Fibroblast of skin of scalp (primary cell): ENCODE data around the gene PMAIP1.
"Not testable (repeated sequence)": the region's sequence is repeated elsewhere in the genome, so short reads cannot be mapped to it uniquely, and the experiment has no call there.

Source experiments
- DNase-seq: peaks from one replicate; pipeline ENCODE4 v3.0.0-alpha.2; 2013

Gene PMAIP1

DNA sequence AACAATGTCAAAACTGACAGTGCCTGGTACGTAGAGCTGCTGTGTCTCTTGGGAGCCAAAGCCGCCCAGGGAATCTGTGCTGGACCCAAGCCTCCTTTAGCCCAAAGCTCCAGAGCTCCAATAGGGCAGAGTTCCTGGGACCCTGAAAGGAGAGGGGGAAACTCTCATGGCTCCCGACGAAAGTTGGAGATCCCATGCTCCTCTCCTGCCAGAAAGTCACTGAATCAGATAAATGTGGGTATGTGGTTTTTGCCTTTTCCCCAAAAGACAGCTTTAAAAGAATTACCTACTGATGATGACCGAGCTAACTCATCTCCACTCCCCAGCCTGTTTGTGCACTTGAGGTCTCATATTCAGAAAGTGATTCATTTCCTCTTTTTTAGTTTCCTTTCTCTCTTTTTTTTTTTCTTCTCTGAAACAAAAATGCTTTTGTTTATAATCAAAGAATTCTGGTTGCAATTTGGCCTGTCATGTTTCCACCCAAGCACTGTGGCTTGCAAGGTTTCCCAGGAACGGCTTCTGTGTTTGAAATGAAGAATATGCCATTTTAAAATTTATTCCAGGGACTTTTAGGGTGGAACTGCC, 14.1 kb upstream of the PMAIP1 start:
- DNase-seq: peak; percentile 82

DNA sequence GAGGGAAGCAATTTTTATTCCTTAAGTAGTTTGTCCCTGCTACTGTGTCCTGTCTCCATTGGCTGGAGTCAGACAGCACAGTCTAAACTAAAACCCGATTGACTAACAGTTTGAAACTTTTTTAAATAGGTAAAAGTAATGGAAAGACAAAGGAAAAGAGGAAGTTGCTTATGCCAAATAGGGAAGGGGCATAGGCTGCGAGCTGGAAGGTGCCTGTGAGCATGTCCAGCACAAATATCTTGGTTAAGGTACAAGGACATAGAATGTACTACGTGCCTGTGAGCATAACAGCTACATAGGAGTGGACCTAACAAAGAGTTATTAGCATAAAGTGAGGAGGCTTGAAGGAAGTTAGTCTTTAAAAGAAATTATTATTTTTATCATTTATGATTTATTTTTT, 13.4 kb upstream of the PMAIP1 start:
- not testable (repeated sequence) for DNase-seq

DNA sequence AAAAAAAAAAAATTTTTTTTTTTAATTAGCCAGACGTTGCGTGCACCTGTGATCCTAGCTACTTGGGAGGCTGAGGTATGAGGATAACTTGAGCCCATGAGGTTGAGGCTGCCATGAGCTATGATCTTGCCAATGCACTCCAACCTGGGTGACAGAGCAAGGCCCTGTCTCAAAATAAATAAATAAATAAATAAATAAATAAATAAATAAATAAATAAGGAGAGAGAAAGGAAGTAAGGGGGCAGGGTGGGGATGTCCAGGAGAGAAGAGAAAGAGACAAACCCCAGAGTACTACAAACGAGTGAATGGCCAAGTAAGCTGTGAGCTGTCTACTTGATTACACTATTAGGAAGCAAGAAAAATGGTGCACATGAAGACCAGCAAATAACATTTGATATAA, 7.7 kb upstream of the PMAIP1 start:
- DNase-seq: no peak

DNA sequence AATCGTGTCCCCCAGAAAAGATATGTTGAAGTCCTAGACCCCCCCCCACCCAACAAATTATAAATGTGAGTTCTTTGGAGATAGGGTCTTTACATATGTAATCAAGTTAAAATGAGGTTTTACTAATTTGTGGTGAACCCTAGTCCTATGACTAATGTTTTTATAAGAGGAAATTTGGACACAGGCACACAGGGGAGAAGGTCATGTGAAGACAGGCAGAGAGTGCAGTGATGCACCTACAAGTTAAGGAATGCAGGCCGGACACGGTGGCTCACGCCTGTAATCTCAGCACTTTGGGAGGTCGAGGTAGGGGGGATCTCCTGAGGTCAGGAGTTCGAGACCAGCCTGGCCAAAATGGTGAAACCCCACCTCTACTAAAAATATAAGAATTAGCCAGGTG, 5.8 kb upstream of the PMAIP1 start:
- no peak for DNase-seq

DNA sequence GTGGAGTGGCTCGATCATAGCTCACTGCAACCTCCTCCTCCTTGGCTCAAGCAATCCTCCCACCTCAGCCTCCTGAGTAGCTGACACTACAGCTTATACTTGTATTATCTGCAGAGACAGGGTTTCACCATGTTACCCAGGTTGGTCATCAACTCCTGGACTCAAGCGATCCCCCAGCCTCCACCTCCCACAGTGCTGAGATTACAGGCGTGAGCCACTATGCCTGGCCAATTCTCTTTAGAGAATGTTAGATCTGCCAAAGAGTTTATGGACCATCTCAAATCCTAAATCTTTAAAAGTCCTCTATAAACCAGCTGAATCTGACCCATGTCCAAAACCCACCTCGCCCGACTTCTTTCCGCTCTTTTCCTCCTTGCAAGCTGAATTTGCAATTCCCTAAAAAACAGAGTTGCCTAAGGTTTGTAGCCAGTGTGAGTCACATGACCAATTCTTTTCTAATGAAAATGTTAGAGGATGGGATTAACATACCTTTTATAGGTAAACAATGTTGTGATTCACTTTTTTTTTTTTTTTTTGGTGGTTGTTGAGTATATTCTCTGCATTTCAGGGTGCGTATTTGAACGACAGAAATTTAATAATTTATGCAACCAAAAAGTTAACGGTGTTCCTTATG, 2.4 kb upstream of the PMAIP1 start:
- DNase-seq: no peak

DNA sequence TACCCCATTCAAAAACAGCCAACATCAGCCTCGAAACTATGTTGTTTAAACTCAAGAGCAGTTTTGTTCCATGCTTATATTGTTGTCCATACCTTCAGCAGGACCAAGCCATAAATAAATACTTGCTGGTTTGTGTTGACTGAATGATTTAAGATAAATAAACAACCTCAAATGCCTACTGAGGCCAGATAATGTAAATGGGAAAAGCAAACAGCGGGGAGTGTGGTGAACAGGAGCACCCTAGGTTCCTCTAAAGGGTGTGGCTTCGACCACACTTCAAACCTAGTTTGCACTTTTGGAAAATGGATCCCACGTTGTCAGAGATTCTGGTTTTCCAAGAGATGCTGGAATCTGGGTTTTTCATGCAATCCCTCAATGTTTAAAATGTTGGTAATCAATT, 1.7 kb upstream of the PMAIP1 start:
- DNase-seq: no peak

DNA sequence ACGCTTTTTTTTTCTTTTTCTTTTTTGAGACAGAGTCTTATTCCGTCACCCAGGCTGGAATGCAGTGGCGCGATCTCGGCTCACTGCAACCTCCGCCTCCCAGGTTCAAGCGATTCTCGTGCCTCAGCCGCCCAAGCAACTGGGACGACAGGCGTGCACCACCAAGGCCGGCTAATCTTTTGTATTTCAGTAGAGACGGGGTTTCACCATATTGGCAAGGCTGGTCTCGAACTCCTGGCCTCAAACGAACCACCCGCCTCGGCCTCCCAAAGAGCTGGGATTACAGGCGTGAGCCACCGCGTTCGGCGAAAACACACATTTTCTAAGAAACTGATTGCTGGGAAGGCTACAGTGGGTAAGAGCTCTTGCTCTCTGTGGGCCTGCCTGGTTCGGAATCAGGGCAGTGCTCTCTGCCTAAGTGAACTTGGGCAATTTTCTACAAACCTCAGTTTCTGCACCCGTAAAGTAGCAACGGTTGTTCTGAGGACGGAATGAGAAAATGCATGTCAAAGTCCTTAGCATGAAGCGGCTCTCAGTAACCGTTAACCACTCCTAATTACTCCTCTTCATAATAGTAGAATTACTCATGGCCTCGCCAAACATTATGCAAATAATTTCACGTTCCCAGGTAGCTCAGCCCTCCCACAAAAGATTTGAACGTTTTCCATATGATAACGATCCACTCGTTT, 1.0 kb upstream of the PMAIP1 start:
- DNase-seq: no peak

DNA sequence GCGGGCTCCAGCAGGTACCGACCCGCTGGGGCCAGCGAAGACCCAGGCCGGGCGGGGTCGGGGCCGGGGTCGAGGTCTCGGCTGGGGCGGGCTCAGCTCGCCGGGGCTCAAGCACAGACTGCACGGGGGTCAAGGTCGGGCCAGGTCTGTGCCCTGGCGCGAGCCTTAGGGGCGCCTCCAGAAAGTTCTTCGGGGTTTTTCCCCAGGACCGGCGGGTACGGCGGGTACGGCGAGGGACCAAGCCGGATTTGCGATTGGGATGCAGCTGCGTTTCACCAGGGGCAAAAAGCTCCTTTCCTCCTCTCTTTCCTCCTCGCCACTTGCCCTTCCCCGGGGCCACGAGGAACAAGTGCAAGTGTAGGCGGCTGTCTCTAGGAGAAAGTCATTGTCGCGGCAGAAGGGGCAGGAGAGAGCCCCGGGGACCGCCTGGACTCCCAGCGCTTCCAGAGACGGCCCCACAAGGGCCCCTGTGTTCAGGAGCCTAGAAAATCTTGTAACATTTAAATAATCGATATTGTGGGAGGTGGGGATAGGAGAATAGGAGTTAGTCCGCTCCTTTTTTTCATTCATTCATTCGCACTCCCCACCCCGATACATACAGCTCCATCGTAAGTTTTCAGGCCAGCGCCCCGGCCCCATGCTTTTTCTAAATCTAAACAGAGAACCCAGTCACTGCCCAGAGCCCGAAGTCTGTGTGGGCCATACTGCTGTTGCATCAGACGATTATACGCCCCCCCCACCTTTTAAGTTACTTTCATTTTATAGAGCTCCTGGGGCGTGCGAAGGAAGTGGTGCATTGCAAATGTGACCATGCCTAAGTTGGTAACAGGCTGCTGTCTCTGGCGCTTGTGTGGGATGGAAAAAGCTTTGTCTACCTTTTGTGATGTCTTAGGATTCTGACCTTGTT, 679 bp downstream of the PMAIP1 start:
- peak; percentile 84 for DNase-seq

DNA sequence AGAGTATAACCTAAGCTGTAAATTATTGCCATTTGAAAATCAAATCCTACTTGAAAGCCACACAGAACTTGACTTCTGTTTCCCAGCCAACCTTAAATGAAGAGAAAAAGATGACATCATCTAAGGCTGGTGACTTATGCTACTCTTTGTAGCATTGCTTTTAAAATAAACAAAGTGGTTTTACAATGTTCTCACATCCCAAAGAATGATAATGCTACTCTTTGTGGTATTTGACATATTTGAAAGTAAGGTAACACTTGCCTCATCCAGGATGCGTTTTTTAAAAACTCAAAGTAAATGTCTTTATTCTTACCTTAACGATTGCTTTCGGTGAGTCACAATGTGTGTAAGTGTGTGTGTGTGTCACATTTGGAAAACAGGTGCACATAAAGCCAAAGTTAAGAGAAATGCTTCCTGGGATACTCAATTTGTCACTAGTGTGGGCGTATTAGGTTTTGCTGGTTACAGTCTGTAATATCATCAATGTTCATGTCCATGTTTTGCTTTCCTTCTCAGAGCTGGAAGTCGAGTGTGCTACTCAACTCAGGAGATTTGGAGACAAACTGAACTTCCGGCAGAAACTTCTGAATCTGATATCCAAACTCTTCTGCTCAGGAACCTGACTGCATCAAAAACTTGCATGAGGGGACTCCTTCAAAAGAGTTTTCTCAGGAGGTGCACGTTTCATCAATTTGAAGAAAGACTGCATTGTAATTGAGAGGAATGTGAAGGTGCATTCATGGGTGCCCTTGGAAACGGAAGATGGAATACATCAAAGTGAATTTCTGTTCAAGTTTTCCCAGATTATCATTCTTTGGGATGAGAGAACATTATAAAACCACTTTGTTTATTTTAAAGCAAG, 2.6 kb downstream of the PMAIP1 start:
- peak; percentile 67 for DNase-seq

DNA sequence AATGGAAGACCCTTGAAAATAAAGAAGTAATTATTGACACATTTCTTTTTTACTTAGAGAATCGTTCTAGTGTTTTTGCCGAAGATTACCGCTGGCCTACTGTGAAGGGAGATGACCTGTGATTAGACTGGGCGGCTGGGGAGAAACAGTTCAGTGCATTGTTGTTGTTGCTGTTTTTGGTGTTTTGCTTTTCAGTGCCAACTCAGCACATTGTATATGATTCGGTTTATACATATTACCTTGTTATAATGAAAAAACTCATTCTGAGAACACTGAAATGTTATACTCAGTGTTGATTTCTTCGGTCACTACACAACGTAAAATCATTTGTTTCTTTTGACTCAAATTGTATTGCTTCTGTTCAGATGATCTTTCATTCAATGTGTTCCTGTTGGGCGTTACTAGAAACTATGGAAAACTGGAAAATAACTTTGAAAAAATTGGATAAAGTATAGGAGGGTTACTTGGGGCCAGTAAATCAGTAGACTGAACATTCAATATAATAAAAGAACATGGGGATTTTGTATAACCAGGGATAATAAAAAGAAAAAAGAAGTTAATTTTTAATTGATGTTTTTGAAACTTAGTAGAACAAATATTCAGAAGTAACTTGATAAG, 3.3 kb downstream of the PMAIP1 start:
- DNase-seq: no peak

DNA sequence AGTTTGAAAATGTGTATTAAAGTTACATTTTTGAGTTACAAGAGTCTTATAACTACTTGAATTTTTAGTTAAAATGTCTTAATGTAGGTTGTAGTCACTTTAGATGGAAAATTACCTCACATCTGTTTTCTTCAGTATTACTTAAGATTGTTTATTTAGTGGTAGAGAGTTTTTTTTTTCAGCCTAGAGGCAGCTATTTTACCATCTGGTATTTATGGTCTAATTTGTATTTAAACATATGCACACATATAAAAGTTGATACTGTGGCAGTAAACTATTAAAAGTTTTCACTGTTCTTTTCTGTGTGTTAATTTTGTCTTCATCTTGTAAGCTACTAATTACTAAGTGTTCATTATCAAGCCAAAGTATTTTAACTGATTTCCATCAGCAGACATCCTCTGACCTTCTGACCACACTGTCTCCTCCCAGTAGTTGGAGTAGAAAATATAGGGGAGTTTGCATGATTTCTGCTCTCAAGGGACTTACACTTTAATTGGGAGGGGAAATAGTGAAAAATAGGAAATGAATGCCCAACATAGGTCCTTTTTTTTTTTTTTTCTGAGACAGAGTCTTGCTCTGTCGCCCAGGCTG, 4.3 kb downstream of the PMAIP1 start:
- DNase-seq: no peak

DNA sequence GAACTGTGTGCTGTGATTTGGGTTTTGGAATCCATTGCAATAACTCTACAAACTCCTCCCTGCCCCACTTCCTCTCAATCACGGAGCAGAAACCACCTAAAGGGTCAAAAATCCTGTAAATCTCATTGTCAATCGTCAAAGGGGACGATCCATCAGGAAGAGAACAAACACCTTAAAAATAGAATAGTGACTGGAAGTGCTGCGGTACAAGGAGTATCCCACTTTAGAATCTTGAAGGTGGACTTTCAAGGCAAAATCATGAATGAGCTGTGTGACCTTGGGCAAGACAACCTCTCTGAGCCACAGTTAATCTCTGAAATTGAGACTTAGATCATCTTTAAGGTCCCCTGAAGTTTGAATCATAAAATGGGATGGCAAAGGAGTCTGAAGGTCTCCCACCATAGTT, 5.9 kb downstream of the PMAIP1 start:
- no peak for DNase-seq

DNA sequence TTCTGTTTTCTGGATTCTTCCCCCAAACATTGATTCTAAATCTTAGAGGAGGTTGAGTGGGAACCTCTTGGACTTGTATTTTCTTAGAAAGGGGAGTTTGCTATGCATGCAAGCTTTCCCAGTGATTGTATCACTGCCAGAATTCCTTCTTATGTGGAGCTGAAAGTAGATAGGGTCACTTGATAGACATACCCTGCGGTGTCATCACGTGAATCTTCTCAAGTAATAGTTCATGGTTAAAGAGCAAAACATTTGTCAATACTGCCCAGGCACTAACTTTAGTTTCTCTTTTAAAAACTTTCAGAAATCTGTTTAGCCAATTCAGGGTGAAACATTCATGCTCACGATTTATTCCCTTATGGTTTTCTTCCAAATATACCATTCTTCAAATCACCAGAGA, 6.4 kb downstream of the PMAIP1 start:
- DNase-seq: no peak

DNA sequence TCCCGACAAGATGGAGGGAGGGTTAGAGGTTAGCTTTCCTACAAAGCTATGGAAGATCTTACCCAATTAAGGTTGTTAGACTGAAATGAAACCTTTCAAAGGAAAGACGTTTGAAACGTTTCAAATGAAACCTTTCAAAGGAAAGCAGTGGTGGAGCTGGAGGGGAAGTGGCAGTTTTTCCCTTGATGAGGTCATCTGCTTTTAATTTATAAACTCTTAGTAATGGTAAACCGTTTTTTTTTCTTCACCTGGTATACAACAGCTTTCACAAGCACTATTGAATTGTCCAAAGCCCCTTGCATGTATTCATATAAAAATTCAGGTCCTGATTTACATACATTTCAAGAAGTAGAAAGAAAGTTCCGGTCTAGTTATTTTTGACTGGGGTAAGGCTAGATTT, 7.4 kb downstream of the PMAIP1 start:
- no peak for DNase-seq

DNA sequence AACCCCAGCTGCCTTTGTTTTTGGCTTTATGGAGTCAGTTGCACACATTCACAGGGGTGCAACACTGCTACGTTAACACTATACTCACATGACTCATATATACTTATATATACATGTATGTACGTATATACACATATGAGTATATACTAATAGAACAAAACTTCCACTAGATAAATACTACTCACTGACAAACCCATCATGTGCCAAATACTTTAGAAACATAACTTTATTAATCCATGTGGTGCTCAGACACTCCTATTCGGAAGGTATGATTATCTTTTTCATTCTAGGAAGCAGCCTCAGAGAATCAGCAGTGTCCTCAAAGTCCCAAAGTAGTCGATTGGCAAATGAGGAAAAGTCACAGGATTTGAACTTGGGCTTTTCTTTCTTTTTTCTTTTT, 7.9 kb downstream of the PMAIP1 start:
- no peak for DNase-seq

DNA sequence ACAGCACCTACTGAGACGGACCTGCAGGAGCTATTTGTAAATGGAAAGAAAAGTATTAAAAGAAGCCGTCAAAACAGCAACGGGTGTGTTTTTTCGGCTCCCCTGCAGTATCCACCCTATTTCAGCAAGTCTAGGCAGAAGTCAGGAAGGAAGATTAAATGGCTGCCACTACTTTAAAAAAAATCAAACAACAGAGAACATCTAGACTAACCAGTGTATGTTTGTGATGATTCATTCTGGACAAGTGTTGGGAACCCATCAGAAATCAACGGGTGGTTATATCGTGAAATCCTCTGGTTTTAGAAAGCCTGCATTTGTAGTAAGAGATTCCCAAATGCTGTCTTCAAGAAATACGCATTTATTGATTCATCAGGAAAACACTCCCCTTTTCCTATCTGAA, 9.0 kb downstream of the PMAIP1 start:
- DNase-seq: peak; percentile 40

DNA sequence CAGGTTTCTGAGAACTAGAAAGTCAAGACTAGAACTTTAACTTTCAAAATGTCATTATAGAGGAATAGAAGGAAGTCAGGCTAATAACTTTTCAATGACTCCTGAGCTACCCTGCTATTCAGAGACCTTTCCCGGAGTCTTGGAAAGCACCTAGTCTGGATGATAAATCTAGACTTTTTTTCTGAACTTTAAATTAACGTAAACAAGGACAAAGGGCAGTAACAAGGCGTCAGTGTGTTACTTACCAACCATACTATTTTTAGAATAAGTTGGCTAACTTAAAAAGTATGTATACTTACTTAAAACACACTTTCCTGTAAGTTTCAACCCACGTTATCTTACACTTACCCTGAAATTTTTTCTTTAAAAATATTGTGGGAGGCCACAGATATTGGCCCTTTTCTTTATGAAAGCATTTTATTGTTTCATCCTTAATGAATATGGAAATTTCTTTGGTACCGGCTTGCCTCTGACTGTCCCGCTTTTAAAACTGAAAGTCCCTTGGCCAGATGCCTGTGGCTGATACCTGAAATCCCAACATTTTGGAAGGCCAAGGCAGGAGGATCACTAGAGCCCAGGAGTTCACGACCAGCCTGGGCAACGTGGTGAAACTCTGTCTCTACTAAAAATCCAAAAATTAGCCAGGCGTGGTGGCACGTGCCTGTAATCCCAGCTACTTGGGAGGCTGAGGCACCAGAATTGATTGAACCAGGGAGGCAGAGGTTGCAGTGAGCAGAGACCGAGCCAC, 9.7 kb downstream of the PMAIP1 start:
- DNase-seq: no peak

DNA sequence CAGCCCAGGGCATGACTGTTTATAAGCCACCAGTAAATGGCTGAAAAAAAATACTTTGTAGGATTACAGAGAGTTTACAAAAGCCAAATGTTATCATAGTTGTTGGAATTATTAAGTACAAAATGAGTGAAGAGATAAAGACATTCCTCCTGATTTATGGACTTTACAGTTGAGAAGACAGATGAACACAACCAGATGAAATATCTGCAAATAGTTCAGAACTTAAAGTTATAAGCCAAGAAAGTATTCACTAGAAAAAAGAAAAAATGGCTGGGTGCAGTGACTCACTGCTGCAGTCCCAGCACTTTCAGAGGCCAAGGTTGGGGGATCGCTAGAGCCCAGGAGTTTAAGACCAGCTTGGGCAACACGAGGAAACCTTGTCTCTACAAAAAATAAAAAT, 11.2 kb downstream of the PMAIP1 start:
- DNase-seq: peak; percentile 59

DNA sequence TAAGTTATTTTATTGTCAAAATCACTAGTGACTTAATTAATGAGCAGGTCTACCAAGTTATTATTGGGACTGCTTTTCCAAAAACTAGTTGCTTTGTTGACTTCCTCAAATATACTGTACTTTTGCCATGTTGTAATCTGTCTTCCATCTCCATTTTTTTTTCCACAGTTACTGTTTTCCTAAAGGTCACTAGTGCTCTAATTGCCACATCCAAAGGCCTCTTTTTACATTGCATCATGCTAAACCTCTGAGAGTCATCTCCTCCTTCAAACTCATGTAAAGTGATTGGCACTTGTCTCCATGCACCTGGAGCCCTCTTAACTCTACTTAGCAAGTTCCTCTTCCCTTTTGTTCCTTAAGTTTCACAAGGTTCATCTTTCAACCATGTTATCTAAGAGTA, 11.8 kb downstream of the PMAIP1 start:
- DNase-seq: no peak

DNA sequence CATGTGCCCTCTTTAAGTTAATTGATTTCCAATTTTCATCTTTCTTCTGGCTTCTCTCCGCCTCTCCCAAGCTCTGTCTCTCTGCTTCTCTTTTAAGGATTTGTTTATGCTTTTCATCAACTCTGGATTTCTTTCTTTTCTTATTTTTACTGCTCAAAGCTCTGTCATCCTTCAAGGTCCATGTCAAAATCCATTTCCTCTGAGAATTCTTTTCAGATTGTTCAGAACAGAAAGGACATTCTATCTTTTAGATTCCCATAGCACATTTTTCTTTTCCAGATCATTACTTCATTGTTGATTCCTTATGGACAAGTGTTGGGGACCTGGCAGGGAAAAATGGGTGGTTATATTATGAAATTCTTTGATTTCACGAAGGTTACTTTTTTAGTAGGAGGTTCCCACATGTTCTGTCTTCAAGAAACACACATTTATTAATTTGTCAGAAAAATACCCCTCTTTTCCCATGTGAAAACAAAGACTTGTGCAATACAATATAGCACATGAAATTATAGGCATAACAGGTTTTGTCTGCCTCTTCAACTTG, 12.3 kb downstream of the PMAIP1 start:
- no peak for DNase-seq
